ENCODE data around the gene PTPRN.
A peak's percentile ranks its signal among the peaks of the same experiment; 100 is the strongest.

PTPRN gene

GRCh38 chr2:219245148-219245898 is 63.9 kb downstream of the PTPRN start, which contains the start of the genes GLB1L and STK16:
TSS of gene GLB1L (minus strand) at chr2:219245444. CDS start at chr2:219243573, 1,871 bp downstream.
TSS of gene STK16 (plus strand) at chr2:219245479. CDS start at chr2:219246000, 521 bp downstream.
- DNase-seq (ENCODE audit: low spot score) = peak; percentile 93

- DNase-seq (ENCODE audit: low spot score) = peak; percentile 33
These were observed 64.4 kb downstream of the PTPRN start for GRCh38 chr2:219244789-219245147.

- DNase-seq (ENCODE audit: low spot score) = no peak
These were observed 65.9 kb downstream of the PTPRN start for GRCh38 chr2:219243291-219243761.

Measured in RKO (cell line).